Esophagus muscularis mucosa (tissue), 4 donors: ENCODE measurements around the gene SCGB2B2. TPM values are rescaled to one million over a fixed set of nuclear protein-coding genes. Genes with fewer than 3 reads are reported as not detected.

Source experiments
- DNase-seq: peaks from one replicate; pipeline ENCODE4 v3.0.0-alpha.2; 2017; ENCODE audit errors: extremely low spot score
- H3K27ac ChIP-seq, 4 donors: fragments of 200-600 bp; sonication (generic); replicated peaks in 1 of 4; 1 replicate in 3 of 4; 2 replicates in 1 of 4; pipeline ENCODE4 v1.5.1; 2016 to 2019; ENCODE audit warnings: mild to moderate bottlenecking in 1 of 4
- H3K27me3 ChIP-seq, 4 donors: fragments of 200-600 bp; sonication (generic); one replicate each; pipeline versions ENCODE4 v1.5.1 to v1.6.0; 2016 to 2019
- H3K36me3 ChIP-seq, 4 donors: fragments of 200-600 bp; sonication (generic); one replicate each; pipeline ENCODE4 v1.5.1; 2016 to 2019
- H3K4me1 ChIP-seq, 4 donors: fragments of 200-600 bp; sonication (generic); one replicate each; pipeline ENCODE4 v1.5.1; 2016 to 2019
- H3K4me3 ChIP-seq, 4 donors: fragments of 200-600 bp; sonication (generic); 1 replicate in 2 of 4; 2 replicates in 2 of 4; pipeline ENCODE4 v1.5.1; 2016 to 2019; ENCODE audit warnings: mild to moderate bottlenecking in 4 of 4, moderate library complexity in 1 of 4
- H3K9me3 ChIP-seq, 4 donors: fragments of 200-600 bp; sonication (generic); 1 replicate in 3 of 4; 2 replicates in 1 of 4; pipeline ENCODE4 v1.5.1; 2016 to 2019
- CTCF ChIP-seq, 3 experiments: fragments of 200-600 bp in 2 of 3; fragments of 450-650 bp in 1 of 3; sonication (generic) in 2 of 3; IDR thresholded peaks; one replicate each; pipeline ENCODE4 v1.5.1; 2017 to 2019; ENCODE audit warnings: antibody characterized with exemption in 3 of 3, mild to moderate bottlenecking in 2 of 3, moderate library complexity in 1 of 3
- EP300 ChIP-seq: sonication (generic); formaldehyde crosslinking; IDR thresholded peaks from one replicate; pipeline ENCODE4 v1.6.1; 2017; ENCODE audit warnings: antibody characterized with exemption
- POLR2A ChIP-seq: fragments of 450-650 bp; IDR thresholded peaks from one replicate; pipeline ENCODE4 v1.6.1; 2017; ENCODE audit warnings: antibody characterized with exemption, moderate library complexity, mild to moderate bottlenecking, low read depth
- POLR2AphosphoS5 ChIP-seq, 2 donors: sonication (generic); formaldehyde crosslinking; IDR thresholded peaks; one replicate each; pipeline ENCODE4 v1.6.1; 2017; ENCODE audit warnings: antibody characterized with exemption in 2 of 2
- WGBS: methylation state at CpG from one replicate; pipeline ENCODE4 v1.1.5; 2018; 5-methylcytosine and 5-hydroxymethylcytosine counted together
- intact Hi-C: fragments of 100-400 bp; cut with DNase I; formaldehyde crosslinking; loops from one replicate; pipeline ENCODE4 v1.15.1; 2023
- total RNA-seq, 4 donors: library from RNA; depleted of rRNA; stranded (reverse); fragments of >200 nt; gene quantifications; one replicate each; pipeline versions ENCODE4 v1.1.0 to v1.2.1, GENCODE V29; 2016

Gene SCGB2B2
- total RNA-seq, 4 donors from 2014 or later = 0.83 to 0.86 TPM; not detected in 2

- no peak overlapping the region for H3K27ac ChIP-seq
- H3K27me3 ChIP-seq = no peaks in the 10 kb centered on the region
- intact Hi-C loops = no loop called here
- 29% methylated on average over 4 of the region's 5 CpGs for WGBS
- no peaks in the 10 kb centered on the region for H3K36me3 ChIP-seq
- no peak for DNase-seq
- no peaks in the 10 kb centered on the region for H3K4me1 ChIP-seq
- no peak overlapping the region for H3K4me3 ChIP-seq
- TF ChIP-seq POLR2AphosphoS5 (IDR thresholded peaks at IDR 0.05) (no peak), EP300 (no peak), CTCF (IDR thresholded peaks at IDR 0.05) (no peak), POLR2A (no peak)
- no peaks in the 10 kb centered on the region for H3K9me3 ChIP-seq
These were observed 31.4 kb downstream of the SCGB2B2 start for GRCh38 chr19:34645551-34645950.

- no peaks in the 10 kb centered on the region for H3K9me3 ChIP-seq
- intact Hi-C loops = no loop called here
- no peaks in the 10 kb centered on the region for H3K27me3 ChIP-seq
- no peak overlapping the region for H3K4me3 ChIP-seq
- no peaks in the 10 kb centered on the region for H3K36me3 ChIP-seq
- 69% methylated on average over 10 of the region's 10 CpGs for WGBS
- H3K27ac ChIP-seq = no peak overlapping the region
- DNase-seq = no peak
- H3K4me1 ChIP-seq = no peaks in the 10 kb centered on the region
- no peak for TF ChIP-seq POLR2AphosphoS5 (IDR thresholded peaks at IDR 0.05)
- no peak for TF ChIP-seq POLR2A
- TF ChIP-seq EP300 = no peak
- no peak for TF ChIP-seq CTCF (IDR thresholded peaks at IDR 0.05)
These were observed 31.9 kb downstream of the SCGB2B2 start for GRCh38 chr19:34644991-34645461.

- no peaks in the 10 kb centered on the region for H3K36me3 ChIP-seq
- no peak overlapping the region for H3K4me3 ChIP-seq
- intact Hi-C loops = no loop called here
- TF ChIP-seq POLR2AphosphoS5 (IDR thresholded peaks at IDR 0.05) = no peak
- TF ChIP-seq POLR2A = no peak
- no peak for TF ChIP-seq EP300
- TF ChIP-seq CTCF (IDR thresholded peaks at IDR 0.05) = no peak
- H3K4me1 ChIP-seq = no peaks in the 10 kb centered on the region
- DNase-seq = no peak
- H3K27me3 ChIP-seq = no peaks in the 10 kb centered on the region
- H3K27ac ChIP-seq = no peak overlapping the region
- H3K9me3 ChIP-seq = no peaks in the 10 kb centered on the region
- WGBS = 81% methylated on average over 4 of the region's 4 CpGs
These were observed 34.7 kb downstream of the SCGB2B2 start for GRCh38 chr19:34642241-34642640.

- DNase-seq = no peak
- no peaks in the 10 kb centered on the region for H3K27me3 ChIP-seq
- no peak overlapping the region for H3K4me3 ChIP-seq
- WGBS = 21% methylated on average over 4 of the region's 4 CpGs
- peaks cover 0 to 14% (median 12%) of the 10 kb centered on the region in 4 donors for H3K9me3 ChIP-seq
- no peak overlapping the region for H3K27ac ChIP-seq
- TF ChIP-seq POLR2A (no peak), CTCF (IDR thresholded peaks at IDR 0.05) (peak; percentile 68 to 80 (median 77))
- intact Hi-C loops = loop anchor here (1.0 kb wide), 1 partner anchor 73 kb away; no protein-coding TSS in a partner anchor
- H3K36me3 ChIP-seq = no peaks in the 10 kb centered on the region
- no peaks in the 10 kb centered on the region for H3K4me1 ChIP-seq
These were observed 37.4 kb downstream of the SCGB2B2 start for GRCh38 chr19:34639491-34640085.

- H3K4me3 ChIP-seq = no peak overlapping the region
- no peak for DNase-seq
- no peaks in the 10 kb centered on the region for H3K4me1 ChIP-seq
- no peak overlapping the region for H3K27ac ChIP-seq
- TF ChIP-seq CTCF (IDR thresholded peaks at IDR 0.05) (no peak), EP300 (no peak), POLR2A (no peak), POLR2AphosphoS5 (IDR thresholded peaks at IDR 0.05) (no peak)
- H3K9me3 ChIP-seq = peaks cover 0 to 20% (median 16%) of the 10 kb centered on the region in 4 donors
- H3K36me3 ChIP-seq = peaks cover 0 to 3% (median 0%) of the 10 kb centered on the region in 4 donors
- intact Hi-C loops = no loop called here
- H3K27me3 ChIP-seq = no peaks in the 10 kb centered on the region
- WGBS = 90% methylated on average over 2 of the region's 2 CpGs
These were observed 43.2 kb downstream of the SCGB2B2 start for GRCh38 chr19:34633802-34634201.
